ENCODE results near the gene PLA2G12A.

- TF ChIP-seq, protein P1, sequence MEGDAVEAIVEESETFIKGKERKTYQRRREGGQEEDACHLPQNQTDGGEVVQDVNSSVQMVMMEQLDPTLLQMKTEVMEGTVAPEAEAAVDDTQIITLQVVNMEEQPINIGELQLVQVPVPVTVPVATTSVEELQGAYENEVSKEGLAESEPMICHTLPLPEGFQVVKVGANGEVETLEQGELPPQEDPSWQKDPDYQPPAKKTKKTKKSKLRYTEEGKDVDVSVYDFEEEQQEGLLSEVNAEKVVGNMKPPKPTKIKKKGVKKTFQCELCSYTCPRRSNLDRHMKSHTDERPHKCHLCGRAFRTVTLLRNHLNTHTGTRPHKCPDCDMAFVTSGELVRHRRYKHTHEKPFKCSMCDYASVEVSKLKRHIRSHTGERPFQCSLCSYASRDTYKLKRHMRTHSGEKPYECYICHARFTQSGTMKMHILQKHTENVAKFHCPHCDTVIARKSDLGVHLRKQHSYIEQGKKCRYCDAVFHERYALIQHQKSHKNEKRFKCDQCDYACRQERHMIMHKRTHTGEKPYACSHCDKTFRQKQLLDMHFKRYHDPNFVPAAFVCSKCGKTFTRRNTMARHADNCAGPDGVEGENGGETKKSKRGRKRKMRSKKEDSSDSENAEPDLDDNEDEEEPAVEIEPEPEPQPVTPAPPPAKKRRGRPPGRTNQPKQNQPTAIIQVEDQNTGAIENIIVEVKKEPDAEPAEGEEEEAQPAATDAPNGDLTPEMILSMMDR (IDR thresholded peaks at IDR 0.05): no peak
- no peak for TF ChIP-seq POLR2A (IDR thresholded peaks at IDR 0.05)
Observed at GRCh38 chr4:109729117-109729717, 653 bp downstream of the PLA2G12A start.

All from uterus (tissue), 2 donors.